ENCODE measurements around the gene MARCHF10.
A peak's percentile ranks its signal among the peaks of the same experiment; 100 is the strongest.

MARCHF10 gene

DNA sequence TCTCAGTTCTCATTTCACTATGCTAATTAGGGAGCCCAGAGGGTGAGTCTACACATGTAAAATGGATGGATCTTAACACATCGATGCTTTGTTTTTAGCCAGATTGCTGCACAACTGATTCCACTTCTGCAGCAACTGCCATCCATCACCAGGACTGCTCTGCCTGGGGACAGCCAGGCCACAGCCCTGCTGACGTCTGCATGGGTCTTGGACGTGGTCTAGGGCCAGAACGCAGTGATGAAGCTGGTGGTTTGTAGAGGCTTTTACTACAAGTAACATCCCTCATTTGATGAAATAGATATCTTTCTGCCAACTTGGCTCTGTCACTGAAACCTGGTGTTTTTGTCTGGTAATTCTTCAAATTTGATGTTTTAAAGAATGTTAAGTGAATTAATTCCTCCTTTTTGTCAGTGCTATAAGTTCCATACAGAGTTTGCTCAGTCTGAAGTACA, 50.6 kb downstream of the MARCHF10 start:
- CTCF ChIA-PET = no interaction called here

DNA sequence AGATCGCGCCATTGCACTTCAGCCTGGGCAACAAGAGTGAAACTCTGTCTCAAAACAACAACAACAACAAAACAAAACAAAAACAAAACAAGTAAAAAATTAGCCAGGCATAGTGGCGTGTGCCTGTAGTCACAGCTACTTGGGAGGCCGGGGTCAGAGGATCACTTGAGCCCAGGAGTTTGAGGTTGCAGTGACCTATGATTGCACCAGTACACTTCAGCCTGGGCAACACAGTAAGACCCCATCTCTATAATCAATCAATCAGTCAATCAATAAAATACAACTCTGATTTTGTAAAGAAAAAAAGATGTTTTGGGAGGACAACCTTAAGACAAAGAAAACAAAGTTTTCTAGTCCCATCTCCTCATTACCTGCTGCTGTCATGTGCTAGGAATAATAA, 51.9 kb downstream of the MARCHF10 start:
- no peak for DNase-seq (ENCODE audit: low spot score)
- no peak overlapping the region for H3K27ac ChIP-seq
- ChIA-PET POLR2A (ENCODE audit: low non-redundant PET) (no interaction called here), CTCF (no interaction called here)
- TF ChIP-seq CTCF (conservative IDR thresholded peaks at IDR 0.05; ENCODE audit: low read depth) = no peak

More for the DNA sequence above, 50.6 kb downstream of the MARCHF10 start:
- POLR2A ChIA-PET (ENCODE audit: low non-redundant PET) = no interaction called here
- no peak for TF ChIP-seq CTCF (conservative IDR thresholded peaks at IDR 0.05; ENCODE audit: low read depth)
- no peak overlapping the region for H3K27ac ChIP-seq
- DNase-seq (ENCODE audit: low spot score) = no peak

DNA sequence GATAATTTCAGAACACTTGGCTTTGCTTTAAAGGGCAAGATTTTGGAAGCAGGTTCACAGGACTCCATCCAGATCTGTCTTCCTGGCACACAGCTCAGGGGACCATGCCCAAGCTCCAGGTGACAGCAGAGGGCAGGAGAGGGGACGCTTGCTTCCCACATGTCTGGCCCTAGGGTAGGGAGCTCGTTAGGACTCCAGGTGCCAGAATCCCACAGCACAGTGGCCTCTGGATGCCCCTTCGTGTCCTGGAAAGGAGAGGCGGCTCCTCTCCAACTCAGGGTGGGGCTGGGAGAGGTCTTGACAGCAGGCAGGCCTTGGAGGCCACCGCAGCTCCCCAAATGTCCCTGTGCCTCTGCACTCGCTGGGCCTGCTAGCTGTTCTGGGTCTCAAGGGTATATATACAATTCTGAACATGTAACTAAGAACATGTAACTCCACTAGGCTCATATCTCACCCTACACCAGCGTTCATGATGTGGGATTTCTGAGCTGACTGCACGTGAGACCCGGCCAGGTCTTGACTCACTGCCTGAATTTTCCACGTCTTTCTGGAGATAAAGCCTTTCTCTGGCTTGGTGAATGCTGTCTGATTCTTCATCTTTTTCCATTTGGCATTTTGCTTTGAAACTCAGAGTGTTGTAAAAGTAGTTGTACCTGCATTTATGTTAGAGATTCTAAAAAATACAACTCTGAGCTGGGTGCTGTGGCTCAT, 52.8 kb downstream of the MARCHF10 start:
- no peak overlapping the region for H3K27ac ChIP-seq
- no peak for DNase-seq (ENCODE audit: low spot score)
- POLR2A ChIA-PET (ENCODE audit: low non-redundant PET) = interaction anchor here (0.5 kb wide), 1 partner anchor 27 kb away, joined by 8 read pairs; no protein-coding TSS in a partner anchor
- CTCF ChIA-PET = no interaction called here
- no peak for TF ChIP-seq CTCF (conservative IDR thresholded peaks at IDR 0.05; ENCODE audit: low read depth)

GRCh38 chr17:62754631-62755030, 53.5 kb downstream of the MARCHF10 start:
- POLR2A ChIA-PET (ENCODE audit: low non-redundant PET) = interaction anchor here (0.5 kb wide), 1 partner anchor 27 kb away, joined by 8 read pairs; no protein-coding TSS in a partner anchor
- DNase-seq (ENCODE audit: low spot score) = no peak
- no peak overlapping the region for H3K27ac ChIP-seq
- no peak for TF ChIP-seq CTCF (conservative IDR thresholded peaks at IDR 0.05; ENCODE audit: low read depth)
- CTCF ChIA-PET = no interaction called here

- CTCF ChIA-PET = no interaction called here
- H3K27ac ChIP-seq = no peak overlapping the region
- POLR2A ChIA-PET (ENCODE audit: low non-redundant PET) = no interaction called here
- TF ChIP-seq CTCF (conservative IDR thresholded peaks at IDR 0.05; ENCODE audit: low read depth) = no peak
- no peak for DNase-seq (ENCODE audit: low spot score)
Observed at GRCh38 chr17:62753562-62753961, 54.6 kb downstream of the MARCHF10 start.

DNA sequence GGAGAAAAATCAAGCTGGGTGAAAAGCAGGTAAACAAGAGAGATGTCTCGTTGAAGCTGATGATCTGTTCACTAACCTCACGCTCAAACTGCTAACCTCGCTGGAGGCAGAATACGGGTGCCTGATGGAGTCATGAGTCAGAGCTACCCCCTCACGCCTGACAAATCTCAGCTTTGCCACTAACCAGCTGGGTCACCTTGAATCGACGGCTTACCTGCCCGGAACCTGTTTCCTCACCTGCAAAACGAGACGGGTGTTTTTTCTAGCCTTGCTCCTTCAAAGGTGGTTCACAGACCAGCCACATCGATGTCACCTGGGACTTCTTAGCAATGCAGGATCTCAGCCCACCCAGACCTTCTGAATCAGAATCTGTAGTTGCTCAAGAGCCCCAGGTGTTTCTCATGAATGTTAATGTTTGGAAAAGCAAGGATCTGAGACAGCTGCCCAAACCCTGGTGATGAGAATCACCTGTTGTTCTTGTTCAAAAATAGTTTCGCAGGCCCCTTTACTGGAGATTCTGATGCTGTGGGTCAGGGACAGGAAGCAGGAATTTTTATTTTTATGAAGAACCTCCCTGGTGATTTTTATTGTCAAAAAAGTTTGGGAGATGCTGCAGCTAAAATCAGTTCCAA, 56.9 kb downstream of the MARCHF10 start:
- POLR2A ChIA-PET (ENCODE audit: low non-redundant PET) = no interaction called here
- H3K27ac ChIP-seq = peak overlapping the region; percentile 1; the same call in 1 of the 2 replicates
- no peak for TF ChIP-seq CTCF (conservative IDR thresholded peaks at IDR 0.05; ENCODE audit: low read depth)
- CTCF ChIA-PET = interaction anchor here (0.5 kb wide), 1 partner anchor 635 kb away, joined by 7 read pairs; no protein-coding TSS in a partner anchor
- peak; percentile 72 for DNase-seq (ENCODE audit: low spot score)
